SK-N-SH (cell line): ENCODE results near the gene CBX6. TPM values are rescaled to one million over a fixed set of nuclear protein-coding genes. Genes with fewer than 3 reads are reported as not detected.

Source experiments
- CTCF ChIA-PET: fragments of 300-600, 350-600 bp; formaldehyde crosslinking; extraction: SDS; loops from one replicate; lab custom pipeline; 2021; lab: Yijun Ruan, JAX
- POLR2A ChIA-PET: fragments of 350-600 bp; sonication (Branson Sonifier 250); formaldehyde crosslinking; extraction: SDS; loops from one replicate; lab custom pipeline; 2020; ENCODE audit warnings: antibody characterized with exemption, inconsistent platforms; lab: Yijun Ruan, JAX
- DNase-seq: peaks from one replicate; pipeline ENCODE4 v3.0.0; 2012
- H2AFZ ChIP-seq: fragments of 200-600 bp; sonication (generic); 2 replicates; pipeline ENCODE4 v1.8.1; 2016; ENCODE audit warnings: antibody characterized with exemption, mild to moderate bottlenecking, low read depth
- H3F3A ChIP-seq: fragments of 200-600 bp; sonication (generic); replicated peaks from 2 replicates; pipeline ENCODE3; 2016; ENCODE audit warnings: antibody characterized with exemption, mild to moderate bottlenecking; ENCODE audit not compliant: insufficient read depth
- H3K27ac ChIP-seq, 2 experiments: fragments of 200-500 bp in 1 of 2; fragments of 200-600 bp in 1 of 2; sonication (Bioruptor generic) in 1 of 2; sonication (generic), shearing (Covaris generic) in 1 of 2; 2 replicates each; pipeline versions ENCODE4 v1.5.1 to v1.6.1; 2014 to 2016; ENCODE audit warnings: low read depth in 2 of 2, inconsistent platforms in 1 of 2, low read length in 1 of 2, mild to moderate bottlenecking in 1 of 2, mixed read lengths in 1 of 2
- H3K27me3 ChIP-seq: fragments of 200-600 bp; sonication (generic), shearing (Covaris generic); 2 replicates; pipeline ENCODE4 v1.6.1; 2016; ENCODE audit warnings: mixed run types; ENCODE audit not compliant: insufficient read depth
- H3K36me3 ChIP-seq, 2 experiments: fragments of 200-500 bp in 1 of 2; fragments of 200-600 bp in 1 of 2; sonication (Bioruptor generic) in 1 of 2; sonication (generic) in 1 of 2; replicated peaks in 1 of 2; 2 replicates each; pipeline versions ENCODE3 to v1.5.1; 2014 to 2016; ENCODE audit warnings: low read length in 1 of 2, mild to moderate bottlenecking in 1 of 2; ENCODE audit not compliant: insufficient read depth in 2 of 2, control insufficient read depth in 1 of 2
- H3K4me1 ChIP-seq, 2 experiments: fragments of 200-500 bp in 1 of 2; fragments of 200-600 bp in 1 of 2; sonication (Bioruptor generic) in 1 of 2; sonication (generic), shearing (Covaris generic) in 1 of 2; 2 replicates each; pipeline versions ENCODE4 v1.5.1 to v1.6.1; 2014 to 2016; ENCODE audit warnings: low read depth in 1 of 2, low read length in 1 of 2, mixed run types in 1 of 2; ENCODE audit not compliant: insufficient read depth in 2 of 2, control insufficient read depth in 1 of 2
- H3K4me2 ChIP-seq: fragments of 200-600 bp; sonication (generic), shearing (Covaris generic); 2 replicates; pipeline ENCODE4 v1.6.1; 2017; ENCODE audit warnings: mixed run types
- H3K4me3 ChIP-seq, 2 experiments: fragments of 200-500 bp in 1 of 2; fragments of 200-600 bp in 1 of 2; sonication (Bioruptor generic) in 1 of 2; sonication (generic), shearing (Covaris generic) in 1 of 2; 2 replicates each; pipeline versions ENCODE4 v1.5.1 to v1.8.1; 2014 to 2016; ENCODE audit warnings: low read depth in 2 of 2, inconsistent platforms in 1 of 2, low read length in 1 of 2, mild to moderate bottlenecking in 1 of 2, mixed read lengths in 1 of 2, moderate library complexity in 1 of 2
- H3K79me2 ChIP-seq: fragments of 200-600 bp; sonication (generic); 2 replicates; pipeline ENCODE4 v1.8.1; 2017; ENCODE audit warnings: mild to moderate bottlenecking; ENCODE audit not compliant: insufficient read depth
- H3K9ac ChIP-seq: fragments of 200-600 bp; sonication (generic); 2 replicates; pipeline ENCODE4 v1.6.1; 2017; ENCODE audit warnings: mixed run types
- H3K9me2 ChIP-seq: fragments of 200-600 bp; sonication (generic); 2 replicates; pipeline ENCODE4 v1.6.1; 2017; ENCODE audit warnings: mixed run types
- H3K9me3 ChIP-seq: fragments of 200-600 bp; sonication (generic); 2 replicates; pipeline ENCODE4 v1.6.1; 2017; ENCODE audit warnings: mixed run types, mild to moderate bottlenecking, moderate library complexity
- H4K20me1 ChIP-seq: fragments of 200-600 bp; sonication (generic); 2 replicates; pipeline ENCODE4 v1.6.1; 2017; ENCODE audit warnings: mild to moderate bottlenecking, mixed run types; ENCODE audit not compliant: insufficient read depth
- CHD2 ChIP-seq: fragments of 150-350 bp; IDR thresholded peaks from 2 replicates; pipeline ENCODE4 v1.6.1; 2018; ENCODE audit warnings: low read length; ENCODE audit not compliant: partially characterized antibody
- ELF1 ChIP-seq: IDR thresholded peaks from 2 replicates; pipeline ENCODE4 v1.4.0; 2012
- FOXM1 ChIP-seq: IDR thresholded peaks from 2 replicates; pipeline ENCODE4 v1.4.0; 2012; ENCODE audit warnings: low read depth, mild to moderate bottlenecking
- GATA2 ChIP-seq: sonication (generic); formaldehyde crosslinking; IDR thresholded peaks from 2 replicates; pipeline ENCODE4 v1.5.0; 2020; ENCODE audit warnings: mild to moderate bottlenecking, missing genetic modification reagents
- MEF2A ChIP-seq: IDR thresholded peaks from 2 replicates; pipeline ENCODE4 v1.4.0; 2012; ENCODE audit warnings: low read depth, borderline replicate concordance
- MXI1 ChIP-seq: IDR thresholded peaks from 2 replicates; pipeline ENCODE4 v1.6.1; 2012; ENCODE audit warnings: mild to moderate bottlenecking, low read depth, low read length, improper control_type of control experiment
- NRF1 ChIP-seq: IDR thresholded peaks from 2 replicates; pipeline ENCODE4 v1.6.1; 2012; ENCODE audit warnings: low read depth, mild to moderate bottlenecking, low read length
- RAD21 ChIP-seq: IDR thresholded peaks from 2 replicates; pipeline ENCODE4 v1.6.1; 2012; ENCODE audit warnings: mild to moderate bottlenecking, low read length
- RCOR1 ChIP-seq: fragments of 150-350 bp; IDR thresholded peaks from 2 replicates; pipeline ENCODE4 v1.6.1; 2017; ENCODE audit warnings: antibody characterized with exemption, low read length
- RXRA ChIP-seq: IDR thresholded peaks from 2 replicates; pipeline ENCODE4 v1.4.0; 2012; ENCODE audit warnings: low read depth, mild to moderate bottlenecking, borderline replicate concordance
- SIN3A ChIP-seq: IDR thresholded peaks from 2 replicates; pipeline ENCODE4 v1.6.1; 2012; ENCODE audit warnings: low read depth, mild to moderate bottlenecking, low read length, moderate library complexity, borderline replicate concordance
- TEAD4 ChIP-seq: IDR thresholded peaks from 2 replicates; pipeline ENCODE4 v1.4.0; 2012; ENCODE audit warnings: mild to moderate bottlenecking, borderline replicate concordance; ENCODE audit not compliant: insufficient read depth
- YY1 ChIP-seq: IDR thresholded peaks from 2 replicates; pipeline ENCODE4 v1.4.0; 2012; ENCODE audit warnings: low read depth, mild to moderate bottlenecking
- WGBS: methylation state at CpG from one replicate; pipeline ENCODE4 v1.1.6; 2017; ENCODE audit warnings: low lambda C conversion rate; 5-methylcytosine and 5-hydroxymethylcytosine counted together
- polyA plus RNA-seq, 3 experiments: library from polyadenylated mRNA; depleted of rRNA; stranded (reverse); fragments of >200 nt; gene quantifications; 2 replicates each; pipeline ENCODE4 v1.2.3, GENCODE V29; 2012
- TF ChIP-seq, protein P1 (sequence below): IDR thresholded peaks from 2 replicates; pipeline ENCODE4 v1.4.0; 2012; ENCODE audit warnings: low read depth
- TF ChIP-seq, protein P2 (sequence below): IDR thresholded peaks from 2 replicates; pipeline ENCODE4; 2012
- TF ChIP-seq, protein P3 (sequence below): fragments of 150-350 bp; IDR thresholded peaks from 2 replicates; pipeline ENCODE4 v1.6.1; 2017; ENCODE audit warnings: antibody characterized with exemption, low read length, low read depth, borderline replicate concordance
- TF ChIP-seq, protein P4 (sequence below): IDR thresholded peaks from 2 replicates; pipeline ENCODE4 v1.4.0; 2012; ENCODE audit warnings: low read depth, borderline replicate concordance
- TF ChIP-seq, protein P5 (sequence below): IDR thresholded peaks from 2 replicates; pipeline ENCODE4 v1.4.0; 2012; ENCODE audit warnings: low read depth, borderline replicate concordance

Gene CBX6
- polyA plus RNA-seq, 1 of the 3 experiments (the other 2 are of a cell fraction): 5.4 TPM

DNA sequence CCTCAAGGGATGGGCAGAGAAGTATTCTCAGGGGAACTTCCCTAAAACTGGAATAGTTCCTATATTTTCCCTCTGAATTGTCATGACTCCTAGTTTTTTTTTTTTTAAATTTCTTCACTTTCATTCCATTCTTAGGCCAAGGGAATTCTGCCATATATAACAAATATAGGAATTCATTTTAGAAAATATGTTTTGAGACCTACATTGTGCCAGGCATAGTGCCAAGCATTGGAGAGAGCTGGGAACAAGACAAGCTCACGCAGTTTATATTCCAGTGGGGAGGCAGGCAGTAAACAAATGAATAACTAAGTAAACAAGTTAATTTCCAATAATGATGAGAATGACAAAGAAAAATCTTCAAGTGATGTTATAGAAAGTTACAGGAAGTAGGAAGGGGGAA is 25.6 kb downstream of the CBX6 start:
- no peaks in the 10 kb centered on the region for H3K9me2 ChIP-seq
- no peaks in the 10 kb centered on the region for H3K9me3 ChIP-seq
- H3K27ac ChIP-seq: no peak overlapping the region
- H2AFZ ChIP-seq: no peak overlapping the region
- DNase-seq: no peak
- H3K4me3 ChIP-seq: no peak overlapping the region
- peaks cover 0 to under 1% of the 10 kb centered on the region in 2 experiments; a peak in 2 of 4 replicates for H3K4me1 ChIP-seq
- H3F3A ChIP-seq: no peaks in the 10 kb centered on the region
- CTCF ChIA-PET: interaction anchor here (2.0 kb wide), 1 partner anchor 77 kb away, joined by 6 read pairs; no protein-coding TSS in a partner anchor
- no peak overlapping the region for H3K9ac ChIP-seq
- POLR2A ChIA-PET: no interaction called here
- TF ChIP-seq MXI1: no peak
- no peak for TF ChIP-seq RCOR1
- TF ChIP-seq RAD21: no peak
- TF ChIP-seq FOXM1: no peak
- no peak for TF ChIP-seq ELF1
- no peak for TF ChIP-seq MEF2A
- TF ChIP-seq GATA2 (CRISPR knock-in tag): no peak
- TF ChIP-seq, protein P1, sequence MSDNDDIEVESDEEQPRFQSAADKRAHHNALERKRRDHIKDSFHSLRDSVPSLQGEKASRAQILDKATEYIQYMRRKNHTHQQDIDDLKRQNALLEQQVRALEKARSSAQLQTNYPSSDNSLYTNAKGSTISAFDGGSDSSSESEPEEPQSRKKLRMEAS: no peak
- no peak for TF ChIP-seq CHD2
- TF ChIP-seq TEAD4: no peak
- TF ChIP-seq SIN3A: no peak
- TF ChIP-seq YY1: no peak
- no peak for TF ChIP-seq NRF1
- TF ChIP-seq RXRA: no peak
- TF ChIP-seq, protein P2, sequence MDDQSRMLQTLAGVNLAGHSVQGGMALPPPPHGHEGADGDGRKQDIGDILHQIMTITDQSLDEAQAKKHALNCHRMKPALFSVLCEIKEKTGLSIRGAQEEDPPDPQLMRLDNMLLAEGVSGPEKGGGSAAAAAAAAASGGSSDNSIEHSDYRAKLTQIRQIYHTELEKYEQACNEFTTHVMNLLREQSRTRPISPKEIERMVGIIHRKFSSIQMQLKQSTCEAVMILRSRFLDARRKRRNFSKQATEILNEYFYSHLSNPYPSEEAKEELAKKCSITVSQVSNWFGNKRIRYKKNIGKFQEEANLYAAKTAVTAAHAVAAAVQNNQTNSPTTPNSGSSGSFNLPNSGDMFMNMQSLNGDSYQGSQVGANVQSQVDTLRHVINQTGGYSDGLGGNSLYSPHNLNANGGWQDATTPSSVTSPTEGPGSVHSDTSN: no peak
- TF ChIP-seq, protein P3, sequence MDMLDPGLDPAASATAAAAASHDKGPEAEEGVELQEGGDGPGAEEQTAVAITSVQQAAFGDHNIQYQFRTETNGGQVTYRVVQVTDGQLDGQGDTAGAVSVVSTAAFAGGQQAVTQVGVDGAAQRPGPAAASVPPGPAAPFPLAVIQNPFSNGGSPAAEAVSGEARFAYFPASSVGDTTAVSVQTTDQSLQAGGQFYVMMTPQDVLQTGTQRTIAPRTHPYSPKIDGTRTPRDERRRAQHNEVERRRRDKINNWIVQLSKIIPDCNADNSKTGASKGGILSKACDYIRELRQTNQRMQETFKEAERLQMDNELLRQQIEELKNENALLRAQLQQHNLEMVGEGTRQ: no peak
- TF ChIP-seq, protein P4, sequence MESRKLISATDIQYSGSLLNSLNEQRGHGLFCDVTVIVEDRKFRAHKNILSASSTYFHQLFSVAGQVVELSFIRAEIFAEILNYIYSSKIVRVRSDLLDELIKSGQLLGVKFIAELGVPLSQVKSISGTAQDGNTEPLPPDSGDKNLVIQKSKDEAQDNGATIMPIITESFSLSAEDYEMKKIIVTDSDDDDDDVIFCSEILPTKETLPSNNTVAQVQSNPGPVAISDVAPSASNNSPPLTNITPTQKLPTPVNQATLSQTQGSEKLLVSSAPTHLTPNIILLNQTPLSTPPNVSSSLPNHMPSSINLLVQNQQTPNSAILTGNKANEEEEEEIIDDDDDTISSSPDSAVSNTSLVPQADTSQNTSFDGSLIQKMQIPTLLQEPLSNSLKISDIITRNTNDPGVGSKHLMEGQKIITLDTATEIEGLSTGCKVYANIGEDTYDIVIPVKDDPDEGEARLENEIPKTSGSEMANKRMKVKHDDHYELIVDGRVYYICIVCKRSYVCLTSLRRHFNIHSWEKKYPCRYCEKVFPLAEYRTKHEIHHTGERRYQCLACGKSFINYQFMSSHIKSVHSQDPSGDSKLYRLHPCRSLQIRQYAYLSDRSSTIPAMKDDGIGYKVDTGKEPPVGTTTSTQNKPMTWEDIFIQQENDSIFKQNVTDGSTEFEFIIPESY: no peak
- TF ChIP-seq, protein P5, sequence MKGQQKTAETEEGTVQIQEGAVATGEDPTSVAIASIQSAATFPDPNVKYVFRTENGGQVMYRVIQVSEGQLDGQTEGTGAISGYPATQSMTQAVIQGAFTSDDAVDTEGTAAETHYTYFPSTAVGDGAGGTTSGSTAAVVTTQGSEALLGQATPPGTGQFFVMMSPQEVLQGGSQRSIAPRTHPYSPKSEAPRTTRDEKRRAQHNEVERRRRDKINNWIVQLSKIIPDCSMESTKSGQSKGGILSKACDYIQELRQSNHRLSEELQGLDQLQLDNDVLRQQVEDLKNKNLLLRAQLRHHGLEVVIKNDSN: no peak
- 85% methylated on average over 1 of the region's 1 CpG for WGBS
- no peaks in the 10 kb centered on the region for H4K20me1 ChIP-seq
- H3K27me3 ChIP-seq: no peaks in the 10 kb centered on the region
- H3K36me3 ChIP-seq: no peaks in the 10 kb centered on the region
- H3K79me2 ChIP-seq: no peaks in the 10 kb centered on the region
- H3K4me2 ChIP-seq: no peak overlapping the region
